Upper lobe of right lung (tissue), 1 donor: ENCODE results near the gene PLSCR3. TPM values are rescaled to one million over a fixed set of nuclear protein-coding genes. Genes with fewer than 3 reads are reported as not detected.

ENCODE experiments used
- ATAC-seq: fragments of 200-7000 bp; cut with Tn5 transposase; one replicate; pipeline ENCODE4 v1.9.1; 2020; ENCODE audit warnings: mild to moderate bottlenecking, moderate library complexity
- DNase-seq: peaks from one replicate; pipeline ENCODE4 v3.0.0-alpha.2; 2020
- H3K27ac ChIP-seq: fragments of 200-600 bp; one replicate; pipeline ENCODE4 v1.8.0; 2022
- H3K27me3 ChIP-seq: fragments of 200-600 bp; one replicate; pipeline ENCODE4 v1.8.0; 2022; ENCODE audit warnings: mild to moderate bottlenecking
- H3K36me3 ChIP-seq: fragments of 200-600 bp; one replicate; pipeline ENCODE4 v1.8.0; 2022
- H3K4me1 ChIP-seq: fragments of 200-600 bp; one replicate; pipeline ENCODE4 v1.8.0; 2022
- H3K4me3 ChIP-seq: fragments of 200-600 bp; one replicate; pipeline ENCODE4 v1.8.0; 2022; ENCODE audit warnings: mild to moderate bottlenecking
- H3K9me3 ChIP-seq: fragments of 200-600 bp; one replicate; pipeline ENCODE4 v1.8.0; 2022
- intact Hi-C: fragments of 100-400 bp; cut with DNase I; formaldehyde crosslinking; loops from one replicate; pipeline ENCODE4 v1.11.0; 2022
- total RNA-seq: library from RNA; stranded (reverse); fragmentation: NEBNext Ultra II Directional; extraction: Animal tissue kit (Norgen Biotek cat#: 25700); gene quantifications from one replicate; pipeline ENCODE4 v1.2.1, GENCODE V29; 2021
- TF ChIP-seq, protein P1 (sequence below): fragments of 200-600 bp; IDR thresholded peaks from one replicate; pipeline ENCODE4 v1.8.0; 2022; ENCODE audit warnings: antibody characterized with exemption
- donor health status: DM: no; HTN: yes; CAD: no; lungs with severe emphysema.

The PLSCR3 gene
- total RNA-seq, 1 donor from 2014 or later = 30.3 TPM

DNA sequence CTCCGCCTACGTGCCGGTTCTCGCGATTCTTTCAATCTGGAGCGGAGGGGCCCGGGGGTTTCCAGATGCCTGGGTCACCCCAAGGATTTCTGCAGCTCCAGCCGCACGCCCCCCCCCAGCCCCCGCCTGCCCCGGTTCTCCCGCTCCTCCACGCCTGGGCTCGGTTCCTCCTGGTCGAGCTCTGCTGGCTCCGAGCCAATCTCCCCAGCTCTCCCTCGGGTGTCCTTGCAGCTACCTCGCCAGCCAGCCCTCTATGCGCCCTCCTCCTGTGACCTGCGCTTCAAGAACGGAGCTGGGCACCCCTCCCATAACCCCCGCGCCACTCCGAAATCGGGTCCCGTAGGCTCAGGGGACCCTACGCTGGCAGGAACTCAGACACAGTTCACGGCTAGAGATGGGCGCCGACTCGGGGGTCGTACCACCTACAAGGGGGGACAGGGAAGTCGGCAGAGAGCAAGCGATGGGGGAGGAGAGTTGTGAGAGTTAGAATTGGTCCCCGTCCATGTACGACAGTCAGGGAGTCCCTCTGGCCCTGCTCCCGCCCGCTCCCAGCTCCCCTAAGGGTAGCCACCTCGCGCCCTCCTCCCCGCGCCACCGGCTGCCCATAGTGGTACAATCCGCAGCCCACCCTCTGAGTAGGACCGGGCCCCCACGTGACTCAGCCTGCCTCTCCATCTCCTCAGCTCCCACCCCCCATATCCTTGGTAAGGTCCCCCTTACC is 45.9 kb upstream of the PLSCR3 start:
- H3K36me3 ChIP-seq = no peaks in the 10 kb centered on the region
- ATAC-seq (no peak), DNase-seq (peak; percentile 81)
- TF ChIP-seq, protein P1, sequence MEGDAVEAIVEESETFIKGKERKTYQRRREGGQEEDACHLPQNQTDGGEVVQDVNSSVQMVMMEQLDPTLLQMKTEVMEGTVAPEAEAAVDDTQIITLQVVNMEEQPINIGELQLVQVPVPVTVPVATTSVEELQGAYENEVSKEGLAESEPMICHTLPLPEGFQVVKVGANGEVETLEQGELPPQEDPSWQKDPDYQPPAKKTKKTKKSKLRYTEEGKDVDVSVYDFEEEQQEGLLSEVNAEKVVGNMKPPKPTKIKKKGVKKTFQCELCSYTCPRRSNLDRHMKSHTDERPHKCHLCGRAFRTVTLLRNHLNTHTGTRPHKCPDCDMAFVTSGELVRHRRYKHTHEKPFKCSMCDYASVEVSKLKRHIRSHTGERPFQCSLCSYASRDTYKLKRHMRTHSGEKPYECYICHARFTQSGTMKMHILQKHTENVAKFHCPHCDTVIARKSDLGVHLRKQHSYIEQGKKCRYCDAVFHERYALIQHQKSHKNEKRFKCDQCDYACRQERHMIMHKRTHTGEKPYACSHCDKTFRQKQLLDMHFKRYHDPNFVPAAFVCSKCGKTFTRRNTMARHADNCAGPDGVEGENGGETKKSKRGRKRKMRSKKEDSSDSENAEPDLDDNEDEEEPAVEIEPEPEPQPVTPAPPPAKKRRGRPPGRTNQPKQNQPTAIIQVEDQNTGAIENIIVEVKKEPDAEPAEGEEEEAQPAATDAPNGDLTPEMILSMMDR = no peak
- H3K27me3 ChIP-seq = peaks cover 24% of the 10 kb centered on the region
- no peak overlapping the region for H3K27ac ChIP-seq
- H3K9me3 ChIP-seq = no peaks in the 10 kb centered on the region
- H3K4me3 ChIP-seq = peak overlapping the region; percentile 29
- peaks cover 50% of the 10 kb centered on the region for H3K4me1 ChIP-seq
- intact Hi-C loops = no loop called here

DNA sequence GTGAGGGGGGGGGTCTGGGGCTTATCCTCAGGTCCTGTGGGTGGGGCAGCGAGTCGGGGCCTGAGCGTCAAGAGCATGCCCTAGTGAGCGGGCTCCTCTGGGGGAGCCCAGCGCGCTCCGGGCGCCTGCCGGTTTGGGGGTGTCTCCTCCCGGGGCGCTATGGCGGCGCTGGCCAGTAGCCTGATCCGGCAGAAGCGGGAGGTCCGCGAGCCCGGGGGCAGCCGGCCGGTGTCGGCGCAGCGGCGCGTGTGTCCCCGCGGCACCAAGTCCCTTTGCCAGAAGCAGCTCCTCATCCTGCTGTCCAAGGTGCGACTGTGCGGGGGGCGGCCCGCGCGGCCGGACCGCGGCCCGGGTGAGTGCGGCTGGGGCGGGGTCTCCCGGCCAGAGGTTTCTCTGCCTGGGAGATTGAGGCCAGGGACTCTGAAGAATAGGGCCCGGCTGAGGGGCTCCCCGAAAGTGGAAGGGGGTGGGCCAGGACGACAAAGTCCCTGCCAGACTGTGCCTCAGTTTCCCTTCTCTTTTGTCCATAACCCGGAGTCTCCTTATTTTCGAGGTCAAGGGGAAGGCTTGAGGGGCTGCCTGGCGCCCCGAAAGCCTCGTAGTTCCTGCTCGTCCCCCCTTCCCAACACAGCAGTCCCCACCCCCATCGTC is 45.3 kb upstream of the PLSCR3 start, which contains the start of gene FGF11:
TSS of gene FGF11 (plus strand) at position 51 of the 651 bp plus-strand sequence. CDS start at position 160, 109 bp downstream.
- TF ChIP-seq, protein P1 = no peak
- Histone ChIP-seq H3K9me3 (no peaks in the 10 kb centered on the region), H3K4me3 (peak within 1 kb of the TSS; percentile 71), H3K27me3 (peaks cover 22% of the 10 kb centered on the region), H3K4me1 (peaks cover 46% of the 10 kb centered on the region), H3K36me3 (no peaks in the 10 kb centered on the region), H3K27ac (no peak within 1 kb of the TSS)
- intact Hi-C loops = no loop called here
- DNase-seq = no peak
- ATAC-seq = no peak

DNA sequence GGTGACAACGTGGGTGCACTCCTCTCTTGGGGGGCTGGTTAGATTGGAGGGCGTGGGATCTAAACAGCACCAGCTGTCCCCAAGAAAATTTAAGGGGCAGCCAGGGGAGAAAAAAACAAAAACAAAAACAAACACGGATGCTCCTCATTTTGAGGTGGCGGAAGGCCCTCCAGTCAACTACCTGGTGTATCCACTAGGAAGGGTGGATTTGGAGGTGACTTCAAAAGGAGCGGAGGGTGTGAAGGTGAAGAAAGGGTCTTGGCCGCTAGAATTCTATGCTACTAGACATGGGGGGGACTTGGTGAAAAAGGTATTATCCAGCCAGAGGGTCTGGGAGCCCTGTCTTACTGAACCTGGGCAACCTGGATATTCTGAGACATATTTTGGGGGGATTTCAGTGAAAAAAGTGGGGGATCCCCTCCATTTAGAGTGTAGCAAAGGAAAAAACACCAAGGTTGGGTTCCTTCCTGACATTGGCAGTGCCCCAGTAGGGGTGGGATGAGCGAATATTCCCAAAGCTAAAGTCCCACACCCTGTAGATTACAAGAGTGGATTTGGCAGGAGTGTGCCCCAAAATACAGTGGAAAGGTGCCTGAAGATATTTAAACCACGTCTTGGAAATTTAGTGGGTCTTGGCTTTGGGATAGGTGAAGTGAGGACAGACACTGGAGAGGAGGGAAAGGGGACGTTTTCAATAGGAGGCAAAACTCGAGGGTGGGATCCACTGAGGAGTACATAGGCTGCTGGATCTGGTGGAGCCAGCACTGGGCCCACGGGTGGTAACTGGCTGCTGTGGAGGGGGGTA is 44.5 kb upstream of the PLSCR3 start:
- intact Hi-C loops = no loop called here
- H3K36me3 ChIP-seq = no peaks in the 10 kb centered on the region
- TF ChIP-seq, protein P1 = no peak
- ATAC-seq (no peak), DNase-seq (no peak)
- H3K27me3 ChIP-seq = peaks cover 22% of the 10 kb centered on the region
- H3K4me3 ChIP-seq = peak overlapping the region; percentile 71
- peaks cover 46% of the 10 kb centered on the region for H3K4me1 ChIP-seq
- no peaks in the 10 kb centered on the region for H3K9me3 ChIP-seq
- H3K27ac ChIP-seq = no peak overlapping the region

DNA sequence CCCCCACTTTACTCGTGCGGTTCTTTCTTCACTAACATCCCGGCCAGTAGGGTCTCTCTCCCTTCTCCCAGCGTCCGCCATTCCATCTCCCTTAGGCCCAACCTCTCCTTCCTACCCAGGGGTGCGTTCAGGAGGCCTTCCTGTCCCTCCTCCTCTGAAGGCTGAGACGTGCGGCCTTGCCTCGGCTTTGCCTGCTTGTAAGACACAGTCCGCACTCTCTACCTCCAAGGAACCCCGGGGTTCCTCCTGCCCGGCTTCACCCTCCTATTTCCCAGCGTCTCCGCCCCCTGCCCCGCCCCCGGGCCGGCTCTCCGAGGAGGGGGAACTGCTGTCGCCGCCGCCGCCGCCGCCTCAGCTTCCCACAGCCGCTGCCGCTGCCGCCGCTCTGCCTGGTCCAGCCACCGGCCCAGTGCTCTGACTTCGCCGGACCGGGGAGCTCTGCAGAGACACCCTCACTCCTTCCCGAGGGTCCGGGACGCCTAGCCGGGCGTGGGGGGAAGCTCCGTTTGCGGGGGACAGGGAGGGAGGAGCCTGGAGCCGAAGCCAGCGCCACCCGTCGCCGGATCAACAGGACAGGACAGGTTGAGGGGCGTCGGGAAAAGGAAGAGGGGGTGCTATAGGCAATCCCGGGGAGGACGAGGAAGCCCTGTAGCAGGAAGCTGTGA is 43.8 kb upstream of the PLSCR3 start:
- DNase-seq (peak; percentile 88), ATAC-seq (peak; percentile 9)
- intact Hi-C loops = no loop called here
- no peaks in the 10 kb centered on the region for H3K9me3 ChIP-seq
- TF ChIP-seq, protein P1 = no peak
- peaks cover 22% of the 10 kb centered on the region for H3K27me3 ChIP-seq
- H3K4me1 ChIP-seq = peaks cover 46% of the 10 kb centered on the region
- no peaks in the 10 kb centered on the region for H3K36me3 ChIP-seq
- peak overlapping the region; percentile 71 for H3K4me3 ChIP-seq
- H3K27ac ChIP-seq = no peak overlapping the region

DNA sequence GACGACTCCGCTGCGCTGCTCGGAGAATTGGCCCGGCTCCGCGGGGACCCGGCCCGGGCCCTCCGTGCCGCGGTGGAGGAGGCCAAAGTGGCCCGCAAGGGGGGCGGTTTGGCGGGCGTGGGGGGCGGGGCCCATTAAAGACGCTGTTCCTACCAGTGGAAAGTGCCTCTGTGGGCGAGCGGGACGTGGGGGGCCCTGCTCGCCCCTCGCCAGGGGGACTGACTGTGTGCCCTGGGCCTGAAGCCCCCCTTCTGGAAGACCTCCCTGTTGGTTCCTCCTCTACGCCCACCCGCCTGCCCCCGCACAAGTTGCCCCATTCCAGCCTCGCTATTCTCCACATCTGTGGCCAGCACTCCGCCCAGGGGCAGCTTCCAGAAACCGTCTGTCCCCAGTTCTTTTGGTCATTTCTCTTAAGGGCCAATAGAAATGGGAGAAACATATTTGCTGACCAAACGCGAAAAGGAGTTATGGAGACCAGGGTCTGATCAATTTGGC is 43.1 kb upstream of the PLSCR3 start:
- TF ChIP-seq, protein P1 = no peak
- Histone ChIP-seq H3K27ac (peak overlapping the region; percentile 48), H3K9me3 (no peaks in the 10 kb centered on the region), H3K27me3 (peaks cover 22% of the 10 kb centered on the region), H3K4me3 (peak overlapping the region; percentile 71), H3K4me1 (peaks cover 46% of the 10 kb centered on the region), H3K36me3 (no peaks in the 10 kb centered on the region)
- ATAC-seq = no peak
- intact Hi-C loops = no loop called here
- no peak for DNase-seq
